HCT116 (cell line): Measurements from ENCODE around the gene RAP1GAP2.

Source experiments
- CEBPB ChIP-seq: IDR thresholded peaks from 2 replicates; pipeline ENCODE4 v1.6.1; 2012; ENCODE audit warnings: low read depth
- EZH2 ChIP-seq: fragments of 200-600 bp; sonication (generic); IDR thresholded peaks from 2 replicates; pipeline ENCODE4 v1.6.1; 2017; ENCODE audit warnings: antibody characterized with exemption, mixed run types
- JUND ChIP-seq: IDR thresholded peaks from 2 replicates; pipeline ENCODE4 v1.6.1; 2012
- POLR2AphosphoS5 ChIP-seq: IDR thresholded peaks from 2 replicates; pipeline ENCODE4 v1.6.1; 2011; ENCODE audit warnings: mild to moderate bottlenecking, low read depth, low read length, moderate library complexity
- SIN3A ChIP-seq: IDR thresholded peaks from 2 replicates; pipeline ENCODE4 v1.6.1; 2012; ENCODE audit warnings: low read depth
- SP1 ChIP-seq: IDR thresholded peaks from 2 replicates; pipeline ENCODE4 v1.6.1; 2012; ENCODE audit warnings: low read depth
- TCF7L2 ChIP-seq: IDR thresholded peaks from 2 replicates; pipeline ENCODE4 v1.7.0; 2011; ENCODE audit warnings: borderline replicate concordance, inconsistent platforms; ENCODE audit not compliant: insufficient read depth, insufficient read length; ENCODE audit errors: extremely low read depth
- ZFX ChIP-seq: fragments of 450-650 bp; IDR thresholded peaks from 2 replicates; pipeline ENCODE4 v1.6.1; 2017
- TF ChIP-seq, protein P1 (sequence below), 3 experiments: fragments of 200-600 bp in 1 of 3; sonication (generic) in 1 of 3; IDR thresholded peaks in 2 of 3; conservative IDR thresholded peaks in 1 of 3; 2 replicates each; pipeline ENCODE4 v1.5.1; 2012 to 2017; ENCODE audit warnings: low read depth in 2 of 3, low read length in 2 of 3, antibody characterized with exemption in 1 of 3, borderline replicate concordance in 1 of 3, control low read depth in 1 of 3, mild to moderate bottlenecking in 1 of 3, mixed read lengths in 1 of 3, mixed run types in 1 of 3, moderate library complexity in 1 of 3; ENCODE audit not compliant: insufficient read depth in 1 of 3
- TF ChIP-seq, protein P2 (sequence below): IDR thresholded peaks from 2 replicates; pipeline ENCODE4 v1.6.1; 2012
- TF ChIP-seq, protein P3 (sequence below): IDR thresholded peaks from 2 replicates; pipeline ENCODE4 v1.6.1; 2012; ENCODE audit warnings: low read depth
- TF ChIP-seq, protein P4 (sequence below): IDR thresholded peaks from 2 replicates; pipeline ENCODE4 v1.6.1; 2011; ENCODE audit warnings: mild to moderate bottlenecking, low read length, moderate library complexity; ENCODE audit not compliant: insufficient replicate concordance; ENCODE audit errors: extremely low read depth

DNA sequence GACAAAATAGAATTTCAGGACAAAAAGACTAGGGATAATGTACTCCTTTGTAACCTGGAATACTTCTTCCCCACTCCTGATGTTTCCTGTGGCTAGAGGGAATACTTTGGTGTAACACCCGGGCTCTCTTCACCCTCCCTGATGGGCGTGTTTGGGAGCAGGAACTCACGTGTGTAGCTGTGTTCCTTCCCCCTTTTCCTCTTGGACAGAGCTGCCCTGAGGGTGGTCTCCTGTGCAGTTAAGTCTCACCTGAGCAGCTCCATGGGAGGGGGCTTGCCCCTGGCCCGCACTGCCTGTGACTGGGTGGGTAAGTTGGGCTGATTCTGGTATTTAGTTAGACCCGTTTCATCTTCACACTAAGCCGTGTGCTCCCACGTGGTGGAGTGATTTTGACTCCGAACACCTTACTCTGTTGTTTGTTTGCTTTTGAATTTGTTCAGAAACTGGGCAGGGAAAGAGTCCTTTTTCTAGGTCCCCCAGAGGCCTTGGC is 179.3 kb downstream of the RAP1GAP2 start:
- TF ChIP-seq, protein P1, sequence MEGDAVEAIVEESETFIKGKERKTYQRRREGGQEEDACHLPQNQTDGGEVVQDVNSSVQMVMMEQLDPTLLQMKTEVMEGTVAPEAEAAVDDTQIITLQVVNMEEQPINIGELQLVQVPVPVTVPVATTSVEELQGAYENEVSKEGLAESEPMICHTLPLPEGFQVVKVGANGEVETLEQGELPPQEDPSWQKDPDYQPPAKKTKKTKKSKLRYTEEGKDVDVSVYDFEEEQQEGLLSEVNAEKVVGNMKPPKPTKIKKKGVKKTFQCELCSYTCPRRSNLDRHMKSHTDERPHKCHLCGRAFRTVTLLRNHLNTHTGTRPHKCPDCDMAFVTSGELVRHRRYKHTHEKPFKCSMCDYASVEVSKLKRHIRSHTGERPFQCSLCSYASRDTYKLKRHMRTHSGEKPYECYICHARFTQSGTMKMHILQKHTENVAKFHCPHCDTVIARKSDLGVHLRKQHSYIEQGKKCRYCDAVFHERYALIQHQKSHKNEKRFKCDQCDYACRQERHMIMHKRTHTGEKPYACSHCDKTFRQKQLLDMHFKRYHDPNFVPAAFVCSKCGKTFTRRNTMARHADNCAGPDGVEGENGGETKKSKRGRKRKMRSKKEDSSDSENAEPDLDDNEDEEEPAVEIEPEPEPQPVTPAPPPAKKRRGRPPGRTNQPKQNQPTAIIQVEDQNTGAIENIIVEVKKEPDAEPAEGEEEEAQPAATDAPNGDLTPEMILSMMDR (IDR thresholded peaks at IDR 0.05 in 2 of 3, conservative IDR thresholded peaks at IDR 0.05 in 1 of 3; ENCODE audit: borderline replicate concordance in 1 of 3, insufficient read depth in 1 of 3, low read depth in 2 of 3, low read length in 2 of 3), result no peak
- TF ChIP-seq EZH2, result no peak
- peak; percentile 89 for TF ChIP-seq SIN3A
- TF ChIP-seq, protein P2, sequence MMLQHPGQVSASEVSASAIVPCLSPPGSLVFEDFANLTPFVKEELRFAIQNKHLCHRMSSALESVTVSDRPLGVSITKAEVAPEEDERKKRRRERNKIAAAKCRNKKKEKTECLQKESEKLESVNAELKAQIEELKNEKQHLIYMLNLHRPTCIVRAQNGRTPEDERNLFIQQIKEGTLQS, result no peak
- peak; percentile 90 for TF ChIP-seq POLR2AphosphoS5
- peak; percentile 62 for TF ChIP-seq TCF7L2
- TF ChIP-seq SP1, result peak; percentile 87
- TF ChIP-seq, protein P3, sequence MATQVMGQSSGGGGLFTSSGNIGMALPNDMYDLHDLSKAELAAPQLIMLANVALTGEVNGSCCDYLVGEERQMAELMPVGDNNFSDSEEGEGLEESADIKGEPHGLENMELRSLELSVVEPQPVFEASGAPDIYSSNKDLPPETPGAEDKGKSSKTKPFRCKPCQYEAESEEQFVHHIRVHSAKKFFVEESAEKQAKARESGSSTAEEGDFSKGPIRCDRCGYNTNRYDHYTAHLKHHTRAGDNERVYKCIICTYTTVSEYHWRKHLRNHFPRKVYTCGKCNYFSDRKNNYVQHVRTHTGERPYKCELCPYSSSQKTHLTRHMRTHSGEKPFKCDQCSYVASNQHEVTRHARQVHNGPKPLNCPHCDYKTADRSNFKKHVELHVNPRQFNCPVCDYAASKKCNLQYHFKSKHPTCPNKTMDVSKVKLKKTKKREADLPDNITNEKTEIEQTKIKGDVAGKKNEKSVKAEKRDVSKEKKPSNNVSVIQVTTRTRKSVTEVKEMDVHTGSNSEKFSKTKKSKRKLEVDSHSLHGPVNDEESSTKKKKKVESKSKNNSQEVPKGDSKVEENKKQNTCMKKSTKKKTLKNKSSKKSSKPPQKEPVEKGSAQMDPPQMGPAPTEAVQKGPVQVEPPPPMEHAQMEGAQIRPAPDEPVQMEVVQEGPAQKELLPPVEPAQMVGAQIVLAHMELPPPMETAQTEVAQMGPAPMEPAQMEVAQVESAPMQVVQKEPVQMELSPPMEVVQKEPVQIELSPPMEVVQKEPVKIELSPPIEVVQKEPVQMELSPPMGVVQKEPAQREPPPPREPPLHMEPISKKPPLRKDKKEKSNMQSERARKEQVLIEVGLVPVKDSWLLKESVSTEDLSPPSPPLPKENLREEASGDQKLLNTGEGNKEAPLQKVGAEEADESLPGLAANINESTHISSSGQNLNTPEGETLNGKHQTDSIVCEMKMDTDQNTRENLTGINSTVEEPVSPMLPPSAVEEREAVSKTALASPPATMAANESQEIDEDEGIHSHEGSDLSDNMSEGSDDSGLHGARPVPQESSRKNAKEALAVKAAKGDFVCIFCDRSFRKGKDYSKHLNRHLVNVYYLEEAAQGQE, result no peak
- TF ChIP-seq, protein P4, sequence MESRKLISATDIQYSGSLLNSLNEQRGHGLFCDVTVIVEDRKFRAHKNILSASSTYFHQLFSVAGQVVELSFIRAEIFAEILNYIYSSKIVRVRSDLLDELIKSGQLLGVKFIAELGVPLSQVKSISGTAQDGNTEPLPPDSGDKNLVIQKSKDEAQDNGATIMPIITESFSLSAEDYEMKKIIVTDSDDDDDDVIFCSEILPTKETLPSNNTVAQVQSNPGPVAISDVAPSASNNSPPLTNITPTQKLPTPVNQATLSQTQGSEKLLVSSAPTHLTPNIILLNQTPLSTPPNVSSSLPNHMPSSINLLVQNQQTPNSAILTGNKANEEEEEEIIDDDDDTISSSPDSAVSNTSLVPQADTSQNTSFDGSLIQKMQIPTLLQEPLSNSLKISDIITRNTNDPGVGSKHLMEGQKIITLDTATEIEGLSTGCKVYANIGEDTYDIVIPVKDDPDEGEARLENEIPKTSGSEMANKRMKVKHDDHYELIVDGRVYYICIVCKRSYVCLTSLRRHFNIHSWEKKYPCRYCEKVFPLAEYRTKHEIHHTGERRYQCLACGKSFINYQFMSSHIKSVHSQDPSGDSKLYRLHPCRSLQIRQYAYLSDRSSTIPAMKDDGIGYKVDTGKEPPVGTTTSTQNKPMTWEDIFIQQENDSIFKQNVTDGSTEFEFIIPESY, result no peak
- 0 out of 2 replicates have a peak, but pooled peaks have one; percentile 23 for TF ChIP-seq CEBPB
- TF ChIP-seq JUND, result no peak
- no peak for TF ChIP-seq ZFX
